ENCODE data around the gene FAM120B.

The FAM120B gene

DNA sequence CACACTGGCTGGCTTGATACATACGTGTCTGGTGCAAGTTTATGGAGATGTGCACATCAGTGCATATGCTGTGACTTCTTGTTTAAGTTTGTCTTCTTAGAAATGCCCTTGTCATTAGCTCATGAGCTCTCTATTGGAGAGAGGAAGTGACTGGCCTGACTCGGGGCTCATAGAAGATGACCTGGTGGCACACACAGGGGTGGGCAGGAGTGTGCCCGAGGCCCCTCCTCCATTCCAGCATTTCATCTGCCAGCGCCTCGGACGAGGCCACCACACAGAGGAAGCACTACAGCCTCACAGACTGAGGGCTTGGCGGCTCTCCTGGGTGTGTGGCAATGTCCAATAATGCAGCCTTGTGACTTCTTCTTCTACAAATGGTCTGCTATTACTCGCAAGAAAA is 109.7 kb downstream of the FAM120B start:
- no peaks in the 10 kb centered on the region for H3K36me3 ChIP-seq (ENCODE audit: control insufficient read depth in 1 of 2, insufficient read depth in 2 of 2, low read length in 2 of 2)
- H3K4me3 ChIP-seq (ENCODE audit: low read depth in 1 of 2, low read length in 2 of 2), result no peak overlapping the region
- peaks cover 0 to 2% of the 10 kb centered on the region in 2 donors for H3K27me3 ChIP-seq (ENCODE audit: control insufficient read depth in 1 of 2, insufficient read depth in 2 of 2, low read length in 2 of 2)
- no peaks in the 10 kb centered on the region for H3K4me1 ChIP-seq (ENCODE audit: control insufficient read depth in 1 of 2, insufficient read depth in 2 of 2, low read length in 2 of 2)
- H3K27ac ChIP-seq (ENCODE audit: low read depth, low read length), result no peak overlapping the region
- H3K9ac ChIP-seq (ENCODE audit: low read depth in 1 of 2, low read length in 2 of 2), result no peak overlapping the region
- H3K9me3 ChIP-seq (ENCODE audit: control insufficient read depth in 1 of 2, low read length in 2 of 2), result no peaks in the 10 kb centered on the region

DNA sequence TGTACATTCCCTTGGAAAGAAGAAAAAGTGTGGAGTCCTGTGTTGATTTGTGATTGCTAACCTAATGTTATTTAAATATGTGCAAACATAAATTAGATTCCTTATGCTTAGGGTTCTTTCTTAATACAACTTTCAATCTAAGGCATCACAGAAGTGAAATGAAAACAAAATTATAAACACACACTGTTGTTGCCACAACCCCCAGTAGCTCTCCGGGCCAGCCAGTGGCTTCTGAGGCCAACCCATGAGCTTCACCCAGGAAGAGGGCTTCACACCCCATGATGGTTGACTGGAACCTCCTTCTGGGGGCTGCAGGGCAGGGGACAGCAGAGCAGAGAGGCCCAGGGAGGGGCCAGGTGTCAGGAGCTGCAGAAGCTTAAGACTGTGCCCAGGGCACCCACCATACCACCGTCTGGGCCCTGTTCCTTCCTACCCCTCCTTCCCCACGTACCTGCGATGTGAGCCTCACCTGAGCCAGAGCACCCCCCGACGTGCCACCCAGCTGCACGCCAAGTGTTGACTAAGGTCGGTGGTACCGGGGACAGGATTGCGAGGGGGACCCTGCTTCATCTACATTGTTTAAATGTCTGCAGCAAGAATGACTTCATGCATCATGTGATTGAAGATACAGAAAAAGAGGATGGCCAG is 110.5 kb downstream of the FAM120B start:
- Histone ChIP-seq H3K9ac (ENCODE audit: low read depth in 1 of 2, low read length in 2 of 2) (no peak overlapping the region), H3K4me3 (ENCODE audit: low read depth in 1 of 2, low read length in 2 of 2) (no peak overlapping the region), H3K4me1 (ENCODE audit: control insufficient read depth in 1 of 2, insufficient read depth in 2 of 2, low read length in 2 of 2) (no peaks in the 10 kb centered on the region), H3K36me3 (ENCODE audit: control insufficient read depth in 1 of 2, insufficient read depth in 2 of 2, low read length in 2 of 2) (no peaks in the 10 kb centered on the region), H3K9me3 (ENCODE audit: control insufficient read depth in 1 of 2, low read length in 2 of 2) (no peaks in the 10 kb centered on the region), H3K27me3 (ENCODE audit: control insufficient read depth in 1 of 2, insufficient read depth in 2 of 2, low read length in 2 of 2) (peaks cover 0 to 2% of the 10 kb centered on the region in 2 donors), H3K27ac (ENCODE audit: low read depth, low read length) (no peak overlapping the region)

DNA sequence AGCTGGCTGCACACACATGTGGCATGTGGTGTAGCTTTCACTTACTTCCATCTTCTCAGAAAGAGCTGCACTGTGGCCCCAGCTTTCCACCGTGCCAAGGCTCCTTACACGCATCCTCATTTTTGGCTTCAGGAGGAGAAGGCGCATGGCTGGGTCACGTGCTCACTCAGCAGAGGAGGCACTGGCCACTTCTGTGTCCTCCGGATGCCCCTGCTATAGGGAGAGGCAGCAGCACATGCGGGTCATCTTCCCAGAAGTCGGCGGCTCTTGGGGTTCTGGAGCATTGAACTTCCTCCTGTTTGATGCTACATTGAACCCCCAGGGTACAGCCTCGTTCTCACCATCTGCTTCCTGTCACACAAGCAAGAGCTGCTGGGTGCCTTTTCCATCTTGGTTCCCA is 111.3 kb downstream of the FAM120B start:
- Histone ChIP-seq H3K9me3 (ENCODE audit: control insufficient read depth in 1 of 2, low read length in 2 of 2) (no peaks in the 10 kb centered on the region), H3K4me1 (ENCODE audit: control insufficient read depth in 1 of 2, insufficient read depth in 2 of 2, low read length in 2 of 2) (no peaks in the 10 kb centered on the region), H3K27me3 (ENCODE audit: control insufficient read depth in 1 of 2, insufficient read depth in 2 of 2, low read length in 2 of 2) (peaks cover 0 to 2% of the 10 kb centered on the region in 2 donors), H3K4me3 (ENCODE audit: low read depth in 1 of 2, low read length in 2 of 2) (no peak overlapping the region), H3K27ac (ENCODE audit: low read depth, low read length) (no peak overlapping the region), H3K36me3 (ENCODE audit: control insufficient read depth in 1 of 2, insufficient read depth in 2 of 2, low read length in 2 of 2) (no peaks in the 10 kb centered on the region), H3K9ac (ENCODE audit: low read depth in 1 of 2, low read length in 2 of 2) (no peak overlapping the region)

DNA sequence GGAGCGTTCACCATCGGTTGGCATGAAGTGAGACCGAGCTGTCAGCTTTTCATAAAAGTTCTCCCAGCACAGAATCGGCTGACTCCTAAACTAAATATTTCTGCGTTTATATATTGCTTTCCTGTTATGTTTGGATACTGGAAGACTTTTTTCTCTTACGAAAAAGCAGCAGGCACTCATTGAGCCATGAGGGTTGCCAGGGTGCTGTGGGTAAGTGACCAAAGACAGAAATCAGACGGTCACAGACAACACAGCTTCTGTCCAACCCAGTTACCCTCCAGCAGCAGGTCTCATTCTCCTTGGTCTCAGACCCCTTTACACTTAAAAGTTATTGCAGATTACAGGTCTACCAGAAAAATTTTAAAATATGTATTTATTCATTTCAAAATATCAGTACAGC is 113.7 kb downstream of the FAM120B start:
- Histone ChIP-seq H3K4me3 (ENCODE audit: low read depth in 1 of 2, low read length in 2 of 2) (no peak overlapping the region), H3K9ac (ENCODE audit: low read depth in 1 of 2, low read length in 2 of 2) (no peak overlapping the region), H3K27me3 (ENCODE audit: control insufficient read depth in 1 of 2, insufficient read depth in 2 of 2, low read length in 2 of 2) (peaks cover 0 to 2% of the 10 kb centered on the region in 2 donors), H3K27ac (ENCODE audit: low read depth, low read length) (no peak overlapping the region), H3K36me3 (ENCODE audit: control insufficient read depth in 1 of 2, insufficient read depth in 2 of 2, low read length in 2 of 2) (no peaks in the 10 kb centered on the region), H3K9me3 (ENCODE audit: control insufficient read depth in 1 of 2, low read length in 2 of 2) (no peaks in the 10 kb centered on the region), H3K4me1 (ENCODE audit: control insufficient read depth in 1 of 2, insufficient read depth in 2 of 2, low read length in 2 of 2) (no peaks in the 10 kb centered on the region)

DNA sequence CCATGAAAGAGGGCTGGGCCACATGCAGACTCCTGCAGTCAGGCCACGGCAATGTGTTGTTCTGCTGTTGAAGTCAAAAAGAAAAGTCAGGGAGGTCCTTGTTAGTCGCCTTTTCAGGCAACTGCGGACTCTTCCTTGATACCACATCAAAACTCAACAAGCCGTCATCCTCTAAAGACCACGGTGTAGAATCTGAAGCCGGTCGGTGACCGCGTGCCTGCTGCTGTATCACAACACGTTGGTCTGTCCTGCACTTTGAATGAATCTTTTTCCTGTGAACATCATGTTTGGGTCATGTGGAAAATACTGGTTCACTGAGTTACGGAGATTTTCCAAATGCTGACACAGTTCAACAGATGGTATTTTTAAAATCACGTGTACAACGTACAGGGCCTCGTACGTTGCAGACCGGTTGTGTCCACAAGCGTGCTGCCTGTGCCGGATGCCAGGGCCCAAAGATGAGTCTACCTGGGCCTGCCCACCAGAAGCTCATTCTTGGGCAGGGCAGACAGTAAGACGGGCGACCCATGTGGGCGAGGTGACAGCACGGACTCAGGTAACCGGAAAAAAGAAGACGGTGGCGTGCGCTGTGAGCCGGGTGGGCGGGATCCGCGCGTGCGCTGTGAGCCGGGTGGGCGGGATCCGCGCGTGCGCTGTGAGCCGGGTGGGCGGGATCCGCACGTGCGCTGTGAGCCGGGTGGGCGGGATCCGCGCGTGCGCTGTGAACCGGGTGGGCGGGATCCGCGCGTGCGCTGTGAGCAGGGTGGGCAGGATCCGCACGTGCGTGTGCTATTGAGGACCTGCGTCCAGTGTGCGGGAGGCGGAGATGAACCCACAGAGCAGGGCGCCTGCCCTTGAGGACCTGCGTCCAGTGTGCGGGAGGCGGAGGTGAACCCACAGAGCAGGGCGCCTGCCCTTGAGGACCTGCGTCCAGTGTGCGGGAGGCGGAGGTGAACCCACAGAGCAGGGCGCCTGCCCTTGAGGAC is 114.5 kb downstream of the FAM120B start:
- H3K36me3 ChIP-seq (ENCODE audit: control insufficient read depth in 1 of 2, insufficient read depth in 2 of 2, low read length in 2 of 2), result no peaks in the 10 kb centered on the region
- H3K27ac ChIP-seq (ENCODE audit: low read depth, low read length), result no peak overlapping the region
- H3K9me3 ChIP-seq (ENCODE audit: control insufficient read depth in 1 of 2, low read length in 2 of 2), result no peaks in the 10 kb centered on the region
- H3K9ac ChIP-seq (ENCODE audit: low read depth in 1 of 2, low read length in 2 of 2), result no peak overlapping the region
- peaks cover 3 to 6% of the 10 kb centered on the region in 2 donors for H3K27me3 ChIP-seq (ENCODE audit: control insufficient read depth in 1 of 2, insufficient read depth in 2 of 2, low read length in 2 of 2)
- no peaks in the 10 kb centered on the region for H3K4me1 ChIP-seq (ENCODE audit: control insufficient read depth in 1 of 2, insufficient read depth in 2 of 2, low read length in 2 of 2)
- no peak overlapping the region for H3K4me3 ChIP-seq (ENCODE audit: low read depth in 1 of 2, low read length in 2 of 2)

DNA sequence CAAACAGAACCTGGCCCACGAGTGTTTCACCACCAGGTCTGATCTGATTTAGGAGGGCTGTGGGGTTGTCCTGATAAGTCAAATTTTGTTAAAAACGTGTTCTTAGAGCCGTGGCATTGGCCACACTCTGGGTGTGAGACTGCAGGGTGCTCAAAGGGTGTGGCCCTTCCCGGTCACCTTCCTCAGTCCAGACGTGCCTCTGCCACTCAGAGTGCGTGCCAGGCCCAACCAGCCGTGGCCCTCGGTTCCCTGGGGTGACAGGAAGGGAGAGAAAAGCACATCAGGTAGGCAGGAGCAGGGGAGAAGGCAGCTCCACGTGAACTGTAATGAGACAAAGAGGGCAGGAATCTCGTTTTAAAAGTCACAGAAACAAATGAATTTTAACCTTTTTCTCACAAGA is 115.4 kb downstream of the FAM120B start:
- no peak overlapping the region for H3K27ac ChIP-seq (ENCODE audit: low read depth, low read length)
- H3K9me3 ChIP-seq (ENCODE audit: control insufficient read depth in 1 of 2, low read length in 2 of 2), result no peaks in the 10 kb centered on the region
- H3K36me3 ChIP-seq (ENCODE audit: control insufficient read depth in 1 of 2, insufficient read depth in 2 of 2, low read length in 2 of 2), result no peaks in the 10 kb centered on the region
- no peaks in the 10 kb centered on the region for H3K4me1 ChIP-seq (ENCODE audit: control insufficient read depth in 1 of 2, insufficient read depth in 2 of 2, low read length in 2 of 2)
- H3K9ac ChIP-seq (ENCODE audit: low read depth in 1 of 2, low read length in 2 of 2), result no peak overlapping the region
- no peak overlapping the region for H3K4me3 ChIP-seq (ENCODE audit: low read depth in 1 of 2, low read length in 2 of 2)
- peaks cover 4 to 8% of the 10 kb centered on the region in 2 donors for H3K27me3 ChIP-seq (ENCODE audit: control insufficient read depth in 1 of 2, insufficient read depth in 2 of 2, low read length in 2 of 2)

DNA sequence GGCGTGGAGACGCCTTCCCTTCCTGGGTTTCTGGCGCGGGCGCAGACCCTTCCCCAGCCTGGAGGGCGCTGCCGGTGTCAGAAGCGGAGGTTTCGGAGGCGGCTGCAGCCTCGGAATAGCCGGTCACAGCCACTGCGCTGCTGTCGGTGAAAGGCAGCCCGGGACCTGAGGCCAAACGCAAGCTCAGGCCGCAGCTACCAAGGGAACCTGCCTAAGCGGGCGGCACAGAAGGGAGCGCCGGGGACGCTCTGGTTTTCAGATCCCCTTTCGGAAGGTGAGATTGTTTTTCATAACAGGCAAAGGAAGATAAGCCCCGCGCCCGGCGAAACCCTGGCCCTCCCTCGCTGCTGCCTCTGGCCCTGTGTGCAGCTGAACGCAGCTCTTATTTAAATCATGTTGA is 116.5 kb downstream of the FAM120B start:
- H3K36me3 ChIP-seq (ENCODE audit: control insufficient read depth in 1 of 2, insufficient read depth in 2 of 2, low read length in 2 of 2), result no peaks in the 10 kb centered on the region
- no peak overlapping the region for H3K9ac ChIP-seq (ENCODE audit: low read depth in 1 of 2, low read length in 2 of 2)
- H3K9me3 ChIP-seq (ENCODE audit: control insufficient read depth in 1 of 2, low read length in 2 of 2), result no peaks in the 10 kb centered on the region
- H3K27ac ChIP-seq (ENCODE audit: low read depth, low read length), result no peak overlapping the region
- no peak overlapping the region for H3K4me3 ChIP-seq (ENCODE audit: low read depth in 1 of 2, low read length in 2 of 2)
- H3K27me3 ChIP-seq (ENCODE audit: control insufficient read depth in 1 of 2, insufficient read depth in 2 of 2, low read length in 2 of 2), result peaks cover 4 to 8% of the 10 kb centered on the region in 2 donors
- H3K4me1 ChIP-seq (ENCODE audit: control insufficient read depth in 1 of 2, insufficient read depth in 2 of 2, low read length in 2 of 2), result no peaks in the 10 kb centered on the region

DNA sequence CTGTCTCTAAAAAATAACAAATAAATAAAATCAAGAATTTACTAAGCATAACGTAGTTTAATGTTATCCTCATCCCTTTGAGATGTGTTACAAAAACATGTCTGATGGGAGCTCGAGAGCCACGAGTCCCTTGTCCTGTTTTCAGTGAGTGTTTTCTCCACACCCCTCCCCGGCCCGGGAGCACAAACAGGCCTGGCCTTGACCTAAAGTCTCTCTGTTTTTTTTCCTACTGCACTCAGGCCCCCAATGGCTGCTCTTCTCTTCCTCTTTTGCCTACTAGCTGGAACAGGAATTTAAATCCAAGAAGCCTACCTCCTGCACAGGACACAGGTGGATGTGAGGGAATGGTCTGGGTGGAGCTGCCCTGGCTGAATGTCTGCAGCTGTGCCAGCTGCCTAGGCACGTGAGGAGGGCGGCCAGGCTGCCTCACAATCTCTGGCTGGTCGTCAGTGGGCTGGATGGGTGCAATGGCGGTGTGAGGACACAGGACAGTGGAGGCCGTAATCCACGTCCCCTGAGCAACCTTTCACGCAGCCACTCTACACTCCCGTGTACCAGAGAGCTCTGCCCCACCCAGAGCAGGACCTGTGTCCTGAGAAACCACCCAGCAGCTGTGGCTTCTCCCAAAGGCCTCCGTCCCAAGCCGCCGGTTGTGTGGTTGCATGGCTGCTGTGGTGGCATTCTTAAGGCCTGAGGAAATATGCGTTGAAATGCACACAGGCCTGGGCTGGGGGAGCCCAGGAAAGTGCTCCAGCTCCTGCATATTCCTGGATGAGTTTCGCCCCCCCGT is 117.5 kb downstream of the FAM120B start:
- Histone ChIP-seq H3K9me3 (ENCODE audit: control insufficient read depth in 1 of 2, low read length in 2 of 2) (no peaks in the 10 kb centered on the region), H3K4me3 (ENCODE audit: low read depth in 1 of 2, low read length in 2 of 2) (no peak overlapping the region), H3K4me1 (ENCODE audit: control insufficient read depth in 1 of 2, insufficient read depth in 2 of 2, low read length in 2 of 2) (no peaks in the 10 kb centered on the region), H3K36me3 (ENCODE audit: control insufficient read depth in 1 of 2, insufficient read depth in 2 of 2, low read length in 2 of 2) (no peaks in the 10 kb centered on the region), H3K27ac (ENCODE audit: low read depth, low read length) (no peak overlapping the region), H3K9ac (ENCODE audit: low read depth in 1 of 2, low read length in 2 of 2) (no peak overlapping the region), H3K27me3 (ENCODE audit: control insufficient read depth in 1 of 2, insufficient read depth in 2 of 2, low read length in 2 of 2) (peaks cover 4 to 8% of the 10 kb centered on the region in 2 donors)

DNA sequence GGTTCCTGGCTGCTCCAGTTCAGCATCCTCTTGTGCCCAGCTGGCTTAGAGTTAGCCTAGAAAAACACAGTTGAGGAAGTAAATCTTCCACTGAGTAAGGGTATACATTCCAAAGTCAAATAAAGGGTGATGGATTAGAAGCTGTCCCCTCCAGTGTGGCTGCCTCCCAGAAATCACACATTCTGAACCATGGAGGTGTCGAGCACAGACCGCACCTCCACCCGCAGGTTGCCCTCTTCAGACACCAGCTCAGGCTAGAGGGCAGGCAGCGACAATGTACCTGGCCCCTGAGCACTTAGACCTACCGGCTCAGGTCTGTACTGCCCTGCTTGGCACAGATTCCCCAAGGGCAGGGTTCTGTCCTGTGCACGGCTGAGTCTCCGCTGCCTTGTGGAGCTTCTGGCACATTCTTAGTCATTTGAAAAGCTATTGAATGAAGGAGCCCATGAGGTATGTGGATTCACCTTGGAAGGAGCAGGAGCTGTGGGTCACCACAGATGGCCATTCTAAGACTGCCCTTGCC is 118.1 kb downstream of the FAM120B start:
- Histone ChIP-seq H3K9ac (ENCODE audit: low read depth in 1 of 2, low read length in 2 of 2) (no peak overlapping the region), H3K9me3 (ENCODE audit: control insufficient read depth in 1 of 2, low read length in 2 of 2) (no peaks in the 10 kb centered on the region), H3K4me3 (ENCODE audit: low read depth in 1 of 2, low read length in 2 of 2) (no peak overlapping the region), H3K27me3 (ENCODE audit: control insufficient read depth in 1 of 2, insufficient read depth in 2 of 2, low read length in 2 of 2) (peaks cover 4 to 8% of the 10 kb centered on the region in 2 donors), H3K36me3 (ENCODE audit: control insufficient read depth in 1 of 2, insufficient read depth in 2 of 2, low read length in 2 of 2) (no peaks in the 10 kb centered on the region), H3K27ac (ENCODE audit: low read depth, low read length) (no peak overlapping the region), H3K4me1 (ENCODE audit: control insufficient read depth in 1 of 2, insufficient read depth in 2 of 2, low read length in 2 of 2) (no peaks in the 10 kb centered on the region)
